GM21447 (cell line): ENCODE results near the gene AGPAT3.

Experiments
- ATAC-seq: cut with Tn5 transposase; IDR thresholded peaks from one replicate; pipeline ENCODE4 v1.9.1; 2021; ENCODE audit not compliant: unreplicated experiment

Gene AGPAT3

GRCh38 chr21:43861706-43862105 lies 3.3 kb upstream of the AGPAT3 start:
- no peak for ATAC-seq

- ATAC-seq: no peak
Measured at GRCh38 chr21:43864313-43864961, 586 bp upstream of the AGPAT3 start.

GRCh38 chr21:43865540-43866259 lies 677 bp downstream of the AGPAT3 start:
- ATAC-seq: no peak

GRCh38 chr21:43866260-43866629 lies 1.2 kb downstream of the AGPAT3 start:
- no peak for ATAC-seq

DNA sequence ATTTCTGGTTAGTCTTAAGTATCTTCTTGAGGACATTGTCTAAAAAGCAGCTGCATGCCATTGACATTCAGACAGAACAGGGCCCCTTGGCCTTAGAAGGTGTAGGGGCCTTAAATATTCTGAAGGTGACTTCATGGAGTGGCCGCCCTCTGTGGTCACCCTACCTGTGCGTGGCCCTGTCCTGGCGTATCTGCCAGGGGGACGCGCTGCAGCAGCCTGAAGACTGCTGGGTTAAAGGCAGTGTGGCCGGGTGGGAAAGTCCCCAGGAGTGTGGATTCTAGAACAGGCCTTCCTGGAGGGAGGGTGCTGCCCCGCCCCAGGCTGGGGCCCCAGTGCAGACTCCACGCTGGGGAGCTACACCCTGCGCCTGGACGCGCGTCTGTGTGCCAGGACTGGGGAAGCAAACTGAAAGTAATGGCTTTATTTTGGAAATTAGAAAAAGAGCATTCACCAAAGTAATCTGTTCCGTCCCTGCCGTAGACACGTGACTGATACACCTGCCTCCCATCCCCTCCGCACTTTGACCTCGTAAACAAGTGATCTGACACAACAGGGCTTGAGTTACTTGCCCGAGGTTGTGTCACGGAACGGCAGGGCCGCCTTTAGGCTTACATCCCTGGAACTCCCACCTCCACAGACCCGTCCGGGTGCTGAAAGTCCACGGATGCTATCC lies 1.8 kb downstream of the AGPAT3 start:
- ATAC-seq: peak; percentile 46

GRCh38 chr21:43867332-43867703 lies 2.3 kb downstream of the AGPAT3 start:
- no peak for ATAC-seq

GRCh38 chr21:43867948-43868347 lies 2.9 kb downstream of the AGPAT3 start:
- ATAC-seq: no peak

DNA sequence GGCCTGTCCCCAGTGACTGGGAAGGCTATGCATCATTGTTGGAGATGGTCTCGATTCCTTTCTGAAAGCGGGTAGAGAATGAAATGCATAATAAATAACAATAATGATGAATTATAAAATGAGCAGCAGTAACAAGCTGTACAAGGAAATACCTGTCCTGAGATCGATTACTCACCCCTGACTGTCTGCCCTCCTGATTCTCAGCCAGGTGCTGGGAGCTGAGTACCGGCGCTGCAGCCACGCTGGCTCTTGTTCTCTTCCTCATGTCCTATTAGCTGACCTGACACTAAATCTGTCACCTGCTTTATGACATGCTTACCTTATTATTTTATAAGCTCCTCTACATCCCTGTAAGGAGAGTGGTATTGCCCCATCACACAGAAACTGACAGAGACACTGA lies 3.4 kb downstream of the AGPAT3 start:
- ATAC-seq: no peak

- no peak for ATAC-seq
Measured at GRCh38 chr21:43869486-43870325, 4.7 kb downstream of the AGPAT3 start.

GRCh38 chr21:43871487-43871886 lies 6.5 kb downstream of the AGPAT3 start:
- no peak for ATAC-seq

DNA sequence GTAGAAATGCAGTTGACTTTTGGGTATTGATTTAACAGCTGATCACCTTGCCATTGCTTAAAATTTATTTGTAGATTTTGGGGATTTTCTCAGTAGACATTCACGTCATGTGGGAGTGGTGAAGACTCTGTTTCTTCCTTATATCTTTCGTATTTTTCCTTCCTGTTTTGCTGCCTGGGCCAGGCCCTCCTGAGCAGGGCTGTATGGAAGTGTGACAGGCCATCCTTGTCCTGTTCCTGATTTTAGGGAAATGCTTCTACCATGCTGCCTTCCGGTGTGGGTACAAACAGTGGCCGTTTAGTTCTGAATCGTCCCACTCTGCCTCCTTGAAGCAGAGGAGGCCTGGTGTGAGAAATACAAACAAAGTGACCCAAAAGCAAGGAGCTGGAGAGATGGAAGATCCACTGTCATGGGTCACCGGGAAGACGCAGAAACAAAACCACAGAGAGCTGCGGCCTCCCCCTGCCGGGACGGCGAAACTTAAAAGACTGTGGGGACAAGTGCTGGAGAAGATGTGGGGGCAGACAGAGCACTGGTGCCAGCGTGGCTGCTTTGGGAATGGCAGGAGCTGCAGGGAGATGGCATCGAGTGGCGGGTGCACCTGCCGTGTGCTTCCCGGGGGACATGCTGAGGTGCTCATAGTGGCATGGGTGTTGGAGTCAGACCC lies 7.6 kb downstream of the AGPAT3 start:
- no peak for ATAC-seq

- ATAC-seq: no peak
Measured at GRCh38 chr21:43873673-43874072, 8.7 kb downstream of the AGPAT3 start.

DNA sequence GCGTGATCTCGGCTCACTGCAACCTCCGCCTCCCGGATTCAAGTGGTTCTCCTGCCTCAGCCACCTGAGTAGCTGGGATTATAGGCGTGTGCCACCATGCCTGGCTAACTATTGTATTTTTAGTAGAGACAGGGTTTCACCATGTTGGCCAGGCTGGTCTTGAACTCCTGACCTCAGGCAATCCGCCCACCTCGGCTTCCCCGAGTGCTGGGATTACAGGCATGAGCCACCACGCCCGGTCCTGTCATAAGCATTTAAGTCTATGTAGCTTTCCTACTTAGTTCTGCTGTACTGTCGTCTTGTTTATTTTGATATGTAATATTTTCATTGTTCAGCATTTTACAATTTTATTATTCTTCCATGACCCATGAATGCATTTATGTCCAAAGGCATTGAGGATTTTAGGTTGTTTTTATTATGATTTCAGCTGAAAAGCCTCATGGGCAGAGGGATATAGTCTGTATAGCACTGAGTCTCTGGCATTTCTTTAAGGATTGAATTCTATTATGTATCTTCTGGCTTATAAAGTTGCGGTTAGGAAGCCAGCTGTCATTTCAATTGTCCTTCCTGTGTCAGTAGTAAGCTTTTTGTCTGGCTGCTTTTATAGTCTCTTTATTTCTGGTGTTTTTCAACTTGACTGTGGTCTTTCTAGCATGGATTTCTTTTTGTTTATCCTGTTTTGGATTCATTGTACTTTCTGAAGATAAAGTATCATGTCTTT lies 9.2 kb downstream of the AGPAT3 start:
- no peak for ATAC-seq

- ATAC-seq: no peak
Measured at GRCh38 chr21:43876605-43877004, 11.6 kb downstream of the AGPAT3 start.

DNA sequence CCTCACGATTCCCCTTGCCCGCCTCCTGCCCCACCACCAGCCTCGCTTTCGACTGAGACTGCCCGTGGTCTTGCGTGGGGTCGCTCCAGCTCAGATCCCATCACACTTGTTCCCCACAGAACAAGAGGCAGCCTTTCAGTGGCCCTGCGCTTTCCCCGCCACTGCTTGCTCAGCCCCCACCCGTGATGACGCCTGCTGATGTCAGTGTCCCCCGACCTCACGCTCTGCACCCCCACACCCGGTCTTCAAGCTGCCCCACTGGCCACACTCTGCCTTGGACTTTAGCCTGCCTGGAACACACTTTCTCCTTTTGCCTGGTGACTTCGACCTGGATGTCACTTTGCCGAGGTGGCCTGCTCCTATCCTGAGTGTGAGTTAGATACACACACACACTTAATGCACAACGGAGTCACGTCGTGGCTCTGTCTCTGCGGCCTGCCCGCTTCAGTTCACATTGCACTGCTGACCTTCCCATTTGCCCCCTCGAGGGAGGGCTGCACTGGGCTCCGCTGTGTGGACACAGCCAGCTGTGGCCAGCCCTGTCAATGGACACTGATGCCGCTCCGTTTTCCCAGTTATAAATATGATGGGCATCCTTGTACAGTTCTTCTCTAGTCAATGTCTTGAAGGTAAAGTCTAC lies 13.0 kb downstream of the AGPAT3 start:
- ATAC-seq: no peak

- no peak for ATAC-seq
Measured at GRCh38 chr21:43879348-43880110, 14.5 kb downstream of the AGPAT3 start.

DNA sequence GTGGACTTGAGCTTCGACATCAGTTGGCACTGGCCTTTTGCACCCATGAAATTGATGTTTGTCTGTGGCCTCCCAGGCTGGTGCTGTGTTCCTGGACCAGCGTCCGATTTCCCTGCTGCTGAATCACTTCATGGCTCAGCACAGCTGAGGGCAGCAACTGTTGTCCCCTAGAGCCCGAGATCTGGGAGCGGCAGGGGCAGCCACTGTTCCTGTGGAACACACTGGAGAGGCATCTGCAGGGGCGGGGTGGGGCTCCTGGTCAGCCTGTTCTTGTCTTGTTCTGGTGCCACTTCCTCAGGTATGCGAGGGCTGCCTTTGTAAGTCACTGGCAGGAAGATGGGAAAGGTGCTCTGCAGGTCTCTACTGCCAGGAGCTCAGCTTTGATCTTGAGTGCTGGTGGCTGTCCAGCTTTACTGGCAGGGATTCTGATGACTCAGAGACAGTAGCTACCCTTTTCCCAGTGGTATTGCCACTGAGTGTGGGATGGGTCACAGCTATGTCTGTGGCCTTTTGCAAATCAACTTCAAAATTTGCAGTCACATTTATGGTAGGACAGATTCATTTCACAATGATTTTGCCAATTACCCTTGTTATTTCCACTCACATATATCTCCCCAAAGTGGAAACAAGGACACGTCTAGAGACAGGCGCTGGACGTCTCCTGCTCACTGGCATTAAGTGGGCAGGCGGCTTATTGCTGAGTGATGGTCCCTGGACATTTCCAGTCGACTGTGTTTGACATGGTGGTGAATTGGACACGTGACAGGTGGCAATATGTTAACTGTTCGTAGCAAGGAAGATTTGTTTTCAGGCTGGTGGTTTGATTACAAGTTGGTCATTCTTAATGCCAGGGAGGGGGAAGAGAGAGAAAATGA lies 15.3 kb downstream of the AGPAT3 start:
- ATAC-seq: no peak

- ATAC-seq: no peak
Measured at GRCh38 chr21:43881283-43881682, 16.3 kb downstream of the AGPAT3 start.
